ENCODE results near the gene CHAC1. TPM values are rescaled to one million over a fixed set of nuclear protein-coding genes. Genes with fewer than 3 reads are reported as not detected.

CHAC1 gene
- total RNA-seq, 1 donor from 2014 or later = 28.5 TPM

DNA sequence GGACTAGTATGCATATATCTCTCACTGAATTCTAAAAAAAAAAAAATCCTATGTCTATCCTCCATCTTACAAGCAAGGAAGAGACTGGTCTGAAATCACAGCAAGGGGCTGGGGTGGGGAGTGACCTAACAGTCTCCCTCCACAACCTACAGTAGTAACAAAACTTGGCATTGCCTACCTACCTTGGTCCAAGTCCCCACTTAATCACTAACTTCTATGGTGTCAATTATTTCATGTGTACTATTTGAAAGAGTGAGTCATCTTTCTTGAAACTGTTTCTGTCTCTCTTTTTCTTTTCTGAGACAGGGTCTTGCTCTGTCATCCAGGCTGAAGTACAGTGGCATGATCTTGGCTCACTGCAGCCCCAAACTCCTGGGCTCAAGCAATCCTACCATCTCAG, 36.8 kb downstream of the CHAC1 start:
- DNase-seq (ENCODE audit: low spot score in 2 of 2) = no peak

DNA sequence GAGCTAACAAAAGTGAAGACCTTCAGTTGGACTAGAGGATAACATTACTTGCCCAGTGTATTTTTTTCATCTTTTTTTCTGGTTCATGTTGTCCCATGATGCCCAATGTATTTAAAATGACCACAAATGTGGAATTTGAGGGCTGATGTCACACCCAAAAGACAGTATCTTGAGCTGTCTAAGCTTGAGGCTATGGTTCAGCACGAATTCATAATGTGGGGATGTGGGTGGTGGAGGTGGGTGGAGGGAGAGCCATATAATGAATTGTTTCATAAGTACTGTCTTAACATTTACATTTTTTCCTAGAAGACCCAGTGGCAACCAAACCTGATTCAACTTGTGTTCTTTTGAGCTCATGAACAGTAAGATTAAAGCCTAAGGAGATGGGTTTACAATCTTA, 37.5 kb downstream of the CHAC1 start:
- H3K27ac ChIP-seq = no peak overlapping the region
- intact Hi-C loops (cut with DNase I) = no loop called here
- H3K4me1 ChIP-seq = peaks cover 3 to 20% of the 10 kb centered on the region in 2 donors
- TF ChIP-seq, protein P1, sequence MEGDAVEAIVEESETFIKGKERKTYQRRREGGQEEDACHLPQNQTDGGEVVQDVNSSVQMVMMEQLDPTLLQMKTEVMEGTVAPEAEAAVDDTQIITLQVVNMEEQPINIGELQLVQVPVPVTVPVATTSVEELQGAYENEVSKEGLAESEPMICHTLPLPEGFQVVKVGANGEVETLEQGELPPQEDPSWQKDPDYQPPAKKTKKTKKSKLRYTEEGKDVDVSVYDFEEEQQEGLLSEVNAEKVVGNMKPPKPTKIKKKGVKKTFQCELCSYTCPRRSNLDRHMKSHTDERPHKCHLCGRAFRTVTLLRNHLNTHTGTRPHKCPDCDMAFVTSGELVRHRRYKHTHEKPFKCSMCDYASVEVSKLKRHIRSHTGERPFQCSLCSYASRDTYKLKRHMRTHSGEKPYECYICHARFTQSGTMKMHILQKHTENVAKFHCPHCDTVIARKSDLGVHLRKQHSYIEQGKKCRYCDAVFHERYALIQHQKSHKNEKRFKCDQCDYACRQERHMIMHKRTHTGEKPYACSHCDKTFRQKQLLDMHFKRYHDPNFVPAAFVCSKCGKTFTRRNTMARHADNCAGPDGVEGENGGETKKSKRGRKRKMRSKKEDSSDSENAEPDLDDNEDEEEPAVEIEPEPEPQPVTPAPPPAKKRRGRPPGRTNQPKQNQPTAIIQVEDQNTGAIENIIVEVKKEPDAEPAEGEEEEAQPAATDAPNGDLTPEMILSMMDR (IDR thresholded peaks at IDR 0.05) = no peak
- no peaks in the 10 kb centered on the region for H3K27me3 ChIP-seq
- no peak overlapping the region for H3K4me3 ChIP-seq
- no peak for DNase-seq (ENCODE audit: low spot score in 2 of 2)
- no peaks in the 10 kb centered on the region for H3K9me3 ChIP-seq
- peaks cover 14 to 36% of the 10 kb centered on the region in 2 donors for H3K36me3 ChIP-seq

More for the DNA sequence above, 36.8 kb downstream of the CHAC1 start:
- Histone ChIP-seq H3K9me3 (no peaks in the 10 kb centered on the region), H3K27me3 (no peaks in the 10 kb centered on the region), H3K4me1 (peaks cover 6 to 23% of the 10 kb centered on the region in 2 donors), H3K27ac (no peak overlapping the region), H3K4me3 (no peak overlapping the region), H3K36me3 (peaks cover 7 to 29% of the 10 kb centered on the region in 2 donors)
- intact Hi-C loops (cut with DNase I) = no loop called here
- TF ChIP-seq, protein P1 (IDR thresholded peaks at IDR 0.05) = no peak

DNA sequence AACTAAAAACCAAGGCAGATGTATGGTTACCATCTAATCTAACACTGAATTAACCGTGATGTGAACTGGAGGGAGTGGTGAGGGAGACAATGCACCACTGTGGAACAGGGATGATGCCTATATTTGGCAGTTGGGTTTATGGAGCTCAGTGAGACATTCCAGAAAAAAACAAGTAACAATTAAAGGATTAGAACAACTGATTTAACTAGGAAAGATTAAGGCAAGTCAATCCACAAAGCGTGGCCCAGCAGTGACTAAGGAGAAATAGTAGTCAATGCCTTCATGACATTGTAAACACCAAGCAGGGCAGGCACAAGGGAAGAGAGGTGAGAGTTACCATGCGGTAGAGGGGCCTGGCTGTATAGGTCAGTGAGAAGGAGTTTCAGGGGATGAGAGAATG, 38.1 kb downstream of the CHAC1 start:
- peaks cover 18 to 41% of the 10 kb centered on the region in 2 donors for H3K36me3 ChIP-seq
- no peak overlapping the region for H3K4me3 ChIP-seq
- no peaks in the 10 kb centered on the region for H3K27me3 ChIP-seq
- TF ChIP-seq, protein P1 (IDR thresholded peaks at IDR 0.05) = no peak
- intact Hi-C loops (cut with DNase I) = no loop called here
- H3K27ac ChIP-seq = no peak overlapping the region
- no peaks in the 10 kb centered on the region for H3K9me3 ChIP-seq
- DNase-seq (ENCODE audit: low spot score in 2 of 2) = no peak
- H3K4me1 ChIP-seq = peaks cover 3 to 16% of the 10 kb centered on the region in 2 donors

DNA sequence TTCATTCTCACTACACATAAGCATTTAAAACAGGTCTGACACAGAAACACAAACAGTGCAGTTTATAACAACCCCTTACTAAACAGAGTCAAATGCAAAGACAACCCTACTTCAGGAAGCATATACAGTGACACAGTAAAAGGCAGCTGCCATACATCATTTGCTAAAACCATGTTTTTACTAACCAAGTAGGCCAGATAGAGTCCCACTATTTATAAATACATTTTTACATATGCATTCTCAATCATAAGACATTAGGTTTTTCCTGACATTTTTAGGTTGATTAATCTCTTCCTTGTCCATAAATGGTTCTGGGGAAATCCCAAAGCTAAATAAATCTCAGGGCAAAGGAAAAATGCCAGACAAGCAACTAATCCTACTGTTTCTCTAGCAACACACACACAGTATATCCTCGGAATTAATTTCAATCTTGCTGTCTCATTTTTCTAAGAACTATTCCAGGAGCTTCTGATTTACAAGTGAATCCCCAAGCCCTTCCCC, 39.0 kb downstream of the CHAC1 start:
- no peak overlapping the region for H3K4me3 ChIP-seq
- DNase-seq (ENCODE audit: low spot score in 2 of 2) = no peak
- no peaks in the 10 kb centered on the region for H3K27me3 ChIP-seq
- intact Hi-C loops (cut with DNase I) = no loop called here
- H3K27ac ChIP-seq = peak overlapping the region in 1 of 2 donors; percentile 50
- H3K9me3 ChIP-seq = no peaks in the 10 kb centered on the region
- peaks cover 3 to 11% of the 10 kb centered on the region in 2 donors for H3K4me1 ChIP-seq
- TF ChIP-seq, protein P1 (IDR thresholded peaks at IDR 0.05) = no peak
- H3K36me3 ChIP-seq = peaks cover 28 to 42% of the 10 kb centered on the region in 2 donors

DNA sequence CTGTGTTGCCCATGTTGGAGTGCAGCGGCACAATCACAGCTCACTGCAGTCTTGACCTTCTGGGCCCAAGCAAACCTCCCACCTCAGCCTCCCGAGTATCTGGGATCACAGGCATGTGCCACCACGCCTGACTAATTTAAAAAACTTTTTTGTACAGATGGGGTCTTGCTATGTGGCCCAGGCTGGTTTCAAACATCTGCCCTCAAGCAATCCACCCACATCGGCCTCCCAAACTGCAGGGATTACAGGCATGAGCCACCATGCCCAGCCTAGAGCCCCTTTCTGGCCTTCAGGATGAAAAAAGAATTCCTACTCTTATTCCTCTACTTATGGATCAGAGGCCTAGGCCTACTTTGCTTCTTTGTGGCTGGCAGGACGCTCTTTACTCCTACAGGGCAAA, 39.6 kb downstream of the CHAC1 start:
- H3K36me3 ChIP-seq = peaks cover 29 to 41% of the 10 kb centered on the region in 2 donors
- TF ChIP-seq, protein P1 (IDR thresholded peaks at IDR 0.05) = no peak
- peaks cover 3 to 11% of the 10 kb centered on the region in 2 donors for H3K4me1 ChIP-seq
- H3K27ac ChIP-seq = peak overlapping the region; percentile 48 to 50
- intact Hi-C loops (cut with DNase I) = no loop called here
- H3K27me3 ChIP-seq = no peaks in the 10 kb centered on the region
- no peak overlapping the region for H3K4me3 ChIP-seq
- no peaks in the 10 kb centered on the region for H3K9me3 ChIP-seq
- DNase-seq (ENCODE audit: low spot score in 2 of 2) = no peak

DNA sequence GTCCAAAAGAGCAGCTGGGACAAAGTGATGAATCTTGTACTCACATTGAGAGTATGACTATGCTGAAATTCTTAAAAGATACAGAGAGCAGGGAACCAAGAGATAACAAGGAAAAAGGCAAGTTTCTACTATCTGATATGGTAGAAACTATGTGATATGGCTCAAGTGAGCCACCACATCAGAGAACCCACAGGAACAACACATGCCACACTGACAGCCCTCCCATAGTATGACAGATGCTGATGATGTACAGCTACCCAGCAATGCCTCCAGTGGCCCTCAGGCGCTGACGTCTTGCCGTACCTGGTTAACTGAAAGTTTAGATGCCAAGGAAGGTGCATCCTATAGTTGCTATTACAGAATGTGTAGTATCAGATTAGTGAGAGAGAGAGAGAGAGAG, 42.4 kb downstream of the CHAC1 start:
- intact Hi-C loops (cut with DNase I) = no loop called here
- no peak overlapping the region for H3K4me3 ChIP-seq
- TF ChIP-seq, protein P1 (IDR thresholded peaks at IDR 0.05) = no peak
- peaks cover 3 to 11% of the 10 kb centered on the region in 2 donors for H3K4me1 ChIP-seq
- no peak overlapping the region for H3K27ac ChIP-seq
- peaks cover 29 to 58% of the 10 kb centered on the region in 2 donors for H3K36me3 ChIP-seq
- no peaks in the 10 kb centered on the region for H3K9me3 ChIP-seq
- no peak for DNase-seq (ENCODE audit: low spot score in 2 of 2)
- H3K27me3 ChIP-seq = no peaks in the 10 kb centered on the region

Measured in ascending aorta (tissue), 2 donors.